ENCODE data around the gene LIG1.

Gene LIG1

DNA sequence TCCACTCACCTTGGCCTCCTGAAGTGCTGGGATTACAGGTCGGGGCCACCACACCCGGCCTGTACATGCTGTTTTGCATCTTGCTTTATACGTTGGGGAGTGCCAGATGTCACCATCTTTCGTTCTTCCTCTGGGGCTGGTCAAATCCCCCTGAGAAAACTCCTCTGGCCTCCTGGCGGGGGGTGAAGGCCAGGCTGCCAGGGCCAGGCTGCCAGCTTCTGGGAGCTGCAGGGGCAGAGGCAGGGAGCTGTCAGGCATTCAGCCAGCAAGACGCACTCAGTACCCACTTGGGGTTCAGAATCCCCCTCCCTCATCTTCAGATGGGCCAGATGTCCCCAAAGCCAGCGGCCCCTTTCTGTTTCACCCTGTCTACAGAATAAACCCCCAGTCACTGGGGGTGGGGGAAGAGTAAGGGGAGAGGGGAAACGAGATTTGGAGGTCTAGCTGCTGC, 16.4 kb upstream of the LIG1 start:
- TF ChIP-seq CTCF (IDR thresholded peaks at IDR 0.05; ENCODE audit: low read depth, low read length, missing control alignments) = no peak
- no peaks in the 10 kb centered on the region for H3K27me3 ChIP-seq (replicated peaks)
- DNase-seq = no peak
- H3K27ac ChIP-seq = no peak overlapping the region
- in situ Hi-C loops (cut with HindIII; ENCODE audit: low pct_ligation_motif_present, low sequenced_read_pairs) = no loop called here
- peaks cover 2% of the 10 kb centered on the region for H3K36me3 ChIP-seq (replicated peaks)
- no peak overlapping the region for H3K4me3 ChIP-seq (ENCODE audit: low read depth, low read length)

- Histone ChIP-seq H3K27me3 (replicated peaks) (no peaks in the 10 kb centered on the region), H3K4me3 (ENCODE audit: low read depth, low read length) (no peak overlapping the region), H3K36me3 (replicated peaks) (peaks cover 2% of the 10 kb centered on the region), H3K27ac (no peak overlapping the region)
- no peak for DNase-seq
- no peak for TF ChIP-seq CTCF (IDR thresholded peaks at IDR 0.05; ENCODE audit: low read depth, low read length, missing control alignments)
- in situ Hi-C loops (cut with HindIII; ENCODE audit: low pct_ligation_motif_present, low sequenced_read_pairs) = no loop called here
Observed at GRCh38 chr19:48186015-48186414, 15.9 kb upstream of the LIG1 start.

- no peak for TF ChIP-seq CTCF (IDR thresholded peaks at IDR 0.05; ENCODE audit: low read depth, low read length, missing control alignments)
- Histone ChIP-seq H3K36me3 (replicated peaks) (peaks cover 2% of the 10 kb centered on the region), H3K27me3 (replicated peaks) (no peaks in the 10 kb centered on the region), H3K4me3 (ENCODE audit: low read depth, low read length) (no peak overlapping the region), H3K27ac (no peak overlapping the region)
- in situ Hi-C loops (cut with HindIII; ENCODE audit: low pct_ligation_motif_present, low sequenced_read_pairs) = no loop called here
- DNase-seq = no peak
Observed at GRCh38 chr19:48183356-48183755, 13.2 kb upstream of the LIG1 start.

- Histone ChIP-seq H3K27ac (no peak overlapping the region), H3K4me3 (ENCODE audit: low read depth, low read length) (no peak overlapping the region), H3K27me3 (replicated peaks) (no peaks in the 10 kb centered on the region), H3K36me3 (replicated peaks) (peaks cover 2% of the 10 kb centered on the region)
- TF ChIP-seq CTCF (IDR thresholded peaks at IDR 0.05; ENCODE audit: low read depth, low read length, missing control alignments) = no peak
- no peak for DNase-seq
- in situ Hi-C loops (cut with HindIII; ENCODE audit: low pct_ligation_motif_present, low sequenced_read_pairs) = no loop called here
Observed at GRCh38 chr19:48182434-48182833, 12.3 kb upstream of the LIG1 start.

DNA sequence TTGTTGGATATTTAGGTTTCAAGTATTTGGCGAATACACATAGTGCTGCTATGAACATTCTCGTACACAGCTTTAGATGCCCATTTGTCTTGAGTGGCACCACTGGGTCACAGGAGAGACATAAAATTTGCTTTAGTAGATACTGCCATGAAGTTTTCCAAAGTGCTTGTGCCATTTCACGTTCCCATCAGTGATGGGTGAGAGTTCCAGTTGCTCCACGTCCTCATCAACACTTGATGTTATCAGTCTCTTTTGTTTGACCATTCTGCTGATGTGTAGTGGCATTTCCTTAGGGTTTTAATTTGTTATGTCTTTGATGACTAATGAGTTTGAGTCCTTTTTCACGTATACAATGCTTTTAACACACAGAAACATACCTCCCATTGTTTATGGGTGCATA, 11.4 kb upstream of the LIG1 start:
- H3K36me3 ChIP-seq (replicated peaks) = peaks cover 2% of the 10 kb centered on the region

More for the DNA sequence above, 11.4 kb upstream of the LIG1 start:
- in situ Hi-C loops (cut with HindIII; ENCODE audit: low pct_ligation_motif_present, low sequenced_read_pairs) = no loop called here
- no peak for TF ChIP-seq CTCF (IDR thresholded peaks at IDR 0.05; ENCODE audit: low read depth, low read length, missing control alignments)
- no peak overlapping the region for H3K27ac ChIP-seq
- H3K4me3 ChIP-seq (ENCODE audit: low read depth, low read length) = no peak overlapping the region
- DNase-seq = no peak
- H3K27me3 ChIP-seq (replicated peaks) = no peaks in the 10 kb centered on the region

All from brain microvascular endothelial cell (primary cell).